Nephron (organoid): ENCODE data around the gene SH3RF3.
"Not testable (repeated sequence)": the region's sequence is repeated elsewhere in the genome, so short reads cannot be mapped to it uniquely, and the experiment has no call there.

ENCODE experiments used
- H3K27ac Mint-ChIP-seq, 3 experiments: 2 replicates each; pipeline ENCODE4 v1.8.0; 2020; ENCODE audit warnings: mixed read lengths in 3 of 3, mild to moderate bottlenecking in 2 of 3, moderate library complexity in 1 of 3
- H3K27me3 Mint-ChIP-seq: 2 replicates; pipeline ENCODE4 v1.8.0; 2021; ENCODE audit warnings: low read depth, mild to moderate bottlenecking, moderate library complexity, mixed read lengths
- H3K36me3 Mint-ChIP-seq: 2 replicates; pipeline ENCODE4 v1.8.0; 2020; ENCODE audit warnings: low read depth, mixed read lengths
- H3K4me1 Mint-ChIP-seq: 2 replicates; pipeline ENCODE4 v1.8.0; 2020; ENCODE audit warnings: mixed read lengths
- H3K4me3 Mint-ChIP-seq, 3 experiments: 2 replicates each; pipeline ENCODE4 v1.8.0; 2020; ENCODE audit warnings: mild to moderate bottlenecking in 3 of 3, mixed read lengths in 3 of 3, moderate library complexity in 2 of 3
- H3K9me3 Mint-ChIP-seq: 2 replicates; pipeline ENCODE4 v1.8.0; 2020; ENCODE audit warnings: mixed read lengths
- CTCF ChIP-seq, 3 experiments: fragments of 200-600 bp; sonication (generic); IDR thresholded peaks; one replicate each; pipeline ENCODE4 v1.5.0; 2021; ENCODE audit warnings: antibody characterized with exemption in 3 of 3; ENCODE audit not compliant: unreplicated experiment in 3 of 3

The SH3RF3 gene

GRCh38 chr2:109108740-109109139 lies 20.3 kb upstream of the SH3RF3 start:
- no peak overlapping the region for H3K4me3 Mint-ChIP-seq
- H3K36me3 Mint-ChIP-seq: no peaks in the 10 kb centered on the region
- H3K27me3 Mint-ChIP-seq: peaks cover 3% of the 10 kb centered on the region
- no peak overlapping the region for H3K27ac Mint-ChIP-seq
- H3K4me1 Mint-ChIP-seq: no peaks in the 10 kb centered on the region
- TF ChIP-seq CTCF (IDR thresholded peaks at IDR 0.05; ENCODE audit: unreplicated experiment in 3 of 3): no peak
- peaks cover 2% of the 10 kb centered on the region for H3K9me3 Mint-ChIP-seq

GRCh38 chr2:109109342-109109741 lies 19.7 kb upstream of the SH3RF3 start:
- Mint-ChIP-seq H3K36me3 (no peaks in the 10 kb centered on the region), H3K27ac (no peak overlapping the region), H3K9me3 (peaks cover 2% of the 10 kb centered on the region), H3K27me3 (peaks cover 3% of the 10 kb centered on the region), H3K4me3 (no peak overlapping the region), H3K4me1 (no peaks in the 10 kb centered on the region)
- no peak for TF ChIP-seq CTCF (IDR thresholded peaks at IDR 0.05; ENCODE audit: unreplicated experiment in 3 of 3)

GRCh38 chr2:109110170-109110569 lies 18.8 kb upstream of the SH3RF3 start:
- Mint-ChIP-seq H3K36me3 (no peaks in the 10 kb centered on the region), H3K27ac (no peak overlapping the region), H3K4me1 (no peaks in the 10 kb centered on the region), H3K4me3 (no peak overlapping the region), H3K9me3 (peaks cover 6% of the 10 kb centered on the region), H3K27me3 (peaks cover 3% of the 10 kb centered on the region)
- TF ChIP-seq CTCF (IDR thresholded peaks at IDR 0.05; ENCODE audit: unreplicated experiment in 3 of 3): no peak

GRCh38 chr2:109117181-109117580 lies 11.8 kb upstream of the SH3RF3 start:
- peaks cover 20% of the 10 kb centered on the region for H3K27me3 Mint-ChIP-seq
- H3K4me3 Mint-ChIP-seq, H3K27ac Mint-ChIP-seq, H3K4me1 Mint-ChIP-seq, H3K36me3 Mint-ChIP-seq: not testable (repeated sequence)
- peaks cover 14% of the 10 kb centered on the region for H3K9me3 Mint-ChIP-seq

- TF ChIP-seq CTCF (IDR thresholded peaks at IDR 0.05; ENCODE audit: unreplicated experiment in 3 of 3): no peak
- H3K27me3 Mint-ChIP-seq: peaks cover 22% of the 10 kb centered on the region
- no peak overlapping the region for H3K4me3 Mint-ChIP-seq
- peaks cover 4% of the 10 kb centered on the region for H3K36me3 Mint-ChIP-seq
- no peak overlapping the region for H3K27ac Mint-ChIP-seq
- H3K9me3 Mint-ChIP-seq: peaks cover 14% of the 10 kb centered on the region
- no peaks in the 10 kb centered on the region for H3K4me1 Mint-ChIP-seq
Observed at GRCh38 chr2:109117780-109118179, 11.2 kb upstream of the SH3RF3 start.

GRCh38 chr2:109118321-109118720 lies 10.7 kb upstream of the SH3RF3 start:
- no peak for TF ChIP-seq CTCF (IDR thresholded peaks at IDR 0.05; ENCODE audit: unreplicated experiment in 3 of 3)
- peaks cover 14% of the 10 kb centered on the region for H3K9me3 Mint-ChIP-seq
- H3K27ac Mint-ChIP-seq: no peak overlapping the region
- peaks cover 22% of the 10 kb centered on the region for H3K27me3 Mint-ChIP-seq
- no peak overlapping the region for H3K4me3 Mint-ChIP-seq
- H3K36me3 Mint-ChIP-seq: peaks cover 4% of the 10 kb centered on the region
- no peaks in the 10 kb centered on the region for H3K4me1 Mint-ChIP-seq
